ENCODE results near the gene HEPHL1.

DNA sequence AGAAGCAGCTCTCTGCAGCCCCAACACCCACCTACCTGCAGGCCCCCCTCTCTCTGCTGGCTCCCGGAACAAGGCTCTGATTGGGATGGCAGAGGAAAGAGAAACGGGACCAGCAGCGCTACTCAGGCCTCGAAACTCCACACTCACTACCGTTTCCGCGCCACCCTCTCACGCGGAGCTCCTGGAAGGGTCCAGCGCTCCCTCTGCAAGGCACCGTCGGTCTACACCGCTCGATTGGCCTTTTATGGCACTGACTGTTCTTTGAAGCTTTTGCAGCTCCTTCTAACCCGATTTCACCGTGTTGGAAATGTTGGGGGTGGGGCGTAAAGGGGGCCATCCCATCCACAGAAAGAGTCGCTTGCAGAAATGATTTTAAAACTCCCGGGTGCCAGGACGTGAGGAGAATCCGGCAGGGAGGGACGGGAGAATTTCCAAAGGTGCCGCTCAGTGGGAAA is 107.2 kb downstream of the HEPHL1 start:
- TF ChIP-seq, protein P1, sequence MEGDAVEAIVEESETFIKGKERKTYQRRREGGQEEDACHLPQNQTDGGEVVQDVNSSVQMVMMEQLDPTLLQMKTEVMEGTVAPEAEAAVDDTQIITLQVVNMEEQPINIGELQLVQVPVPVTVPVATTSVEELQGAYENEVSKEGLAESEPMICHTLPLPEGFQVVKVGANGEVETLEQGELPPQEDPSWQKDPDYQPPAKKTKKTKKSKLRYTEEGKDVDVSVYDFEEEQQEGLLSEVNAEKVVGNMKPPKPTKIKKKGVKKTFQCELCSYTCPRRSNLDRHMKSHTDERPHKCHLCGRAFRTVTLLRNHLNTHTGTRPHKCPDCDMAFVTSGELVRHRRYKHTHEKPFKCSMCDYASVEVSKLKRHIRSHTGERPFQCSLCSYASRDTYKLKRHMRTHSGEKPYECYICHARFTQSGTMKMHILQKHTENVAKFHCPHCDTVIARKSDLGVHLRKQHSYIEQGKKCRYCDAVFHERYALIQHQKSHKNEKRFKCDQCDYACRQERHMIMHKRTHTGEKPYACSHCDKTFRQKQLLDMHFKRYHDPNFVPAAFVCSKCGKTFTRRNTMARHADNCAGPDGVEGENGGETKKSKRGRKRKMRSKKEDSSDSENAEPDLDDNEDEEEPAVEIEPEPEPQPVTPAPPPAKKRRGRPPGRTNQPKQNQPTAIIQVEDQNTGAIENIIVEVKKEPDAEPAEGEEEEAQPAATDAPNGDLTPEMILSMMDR (IDR thresholded peaks at IDR 0.05; ENCODE audit: low read depth, low read length): no peak
- no peak; the same call in 1 of the 2 replicates for TF ChIP-seq MAX (IDR thresholded peaks at IDR 0.05; ENCODE audit: low read depth, low read length)
- no peak for TF ChIP-seq POLR2A (IDR thresholded peaks at IDR 0.05; ENCODE audit: extremely low read depth, insufficient read length)
- no peak for TF ChIP-seq MYC (IDR thresholded peaks at IDR 0.05; ENCODE audit: low read depth, low read length)

All from NB4 (cell line).